ENCODE measurements around the gene ANKRD39. TPM values are rescaled to one million over a fixed set of nuclear protein-coding genes. Genes with fewer than 3 reads are reported as not detected.

Gene ANKRD39
- total RNA-seq, 1 donor from 2014 or later, result 5.7 TPM

GRCh38 chr2:96860065-96861029 is 2.5 kb upstream of the ANKRD39 start:
- no peak for DNase-seq (ENCODE audit: low spot score in 2 of 2)
- no peak for FAIRE-seq

GRCh38 chr2:96859681-96860064 is 1.9 kb upstream of the ANKRD39 start:
- DNase-seq (ENCODE audit: low spot score in 2 of 2), result no peak
- FAIRE-seq, result no peak

- DNase-seq (ENCODE audit: low spot score in 2 of 2), result no peak
- no peak for FAIRE-seq
Measured at GRCh38 chr2:96859099-96859649, 1.4 kb upstream of the ANKRD39 start.

GRCh38 chr2:96856776-96857666 is 795 bp downstream of the ANKRD39 start:
- FAIRE-seq (no peak), DNase-seq (ENCODE audit: low spot score in 2 of 2) (no peak)

- DNase-seq (ENCODE audit: low spot score in 2 of 2) (no peak), FAIRE-seq (no peak)
Measured at GRCh38 chr2:96853321-96853720, 4.5 kb downstream of the ANKRD39 start.

- no peak for FAIRE-seq
Measured at GRCh38 chr2:96852667-96853066, 5.1 kb downstream of the ANKRD39 start.

GRCh38 chr2:96848264-96848663 is 9.6 kb downstream of the ANKRD39 start:
- no peak for FAIRE-seq
- no peak for DNase-seq (ENCODE audit: low spot score in 2 of 2)

More at GRCh38 chr2:96852667-96853066, 5.1 kb downstream of the ANKRD39 start:
- DNase-seq (ENCODE audit: low spot score in 2 of 2), result no peak

- DNase-seq (ENCODE audit: low spot score in 2 of 2), result no peak
- FAIRE-seq, result no peak
Measured at GRCh38 chr2:96847586-96847985, 10.2 kb downstream of the ANKRD39 start.

GRCh38 chr2:96846825-96847224 is 11.0 kb downstream of the ANKRD39 start:
- DNase-seq (ENCODE audit: low spot score in 2 of 2) (no peak), FAIRE-seq (no peak)

- DNase-seq (ENCODE audit: low spot score in 2 of 2) (no peak), FAIRE-seq (no peak)
Measured at GRCh38 chr2:96844405-96844808, 13.4 kb downstream of the ANKRD39 start.

GRCh38 chr2:96843538-96844268 is 14.1 kb downstream of the ANKRD39 start, which contains the start of gene ANKRD23:
TSS of gene ANKRD23 (minus strand) at chr2:96844021. CDS start at chr2:96843992, 29 bp downstream.
- FAIRE-seq (no peak), DNase-seq (ENCODE audit: low spot score in 2 of 2) (no peak)

GRCh38 chr2:96842600-96842999 is 15.2 kb downstream of the ANKRD39 start:
- no peak for FAIRE-seq
- DNase-seq (ENCODE audit: low spot score in 2 of 2), result no peak

GRCh38 chr2:96841701-96842495 is 15.9 kb downstream of the ANKRD39 start:
- FAIRE-seq (no peak), DNase-seq (ENCODE audit: low spot score in 2 of 2) (no peak)

GRCh38 chr2:96839875-96840850 is 17.7 kb downstream of the ANKRD39 start:
- DNase-seq (ENCODE audit: low spot score in 2 of 2) (no peak), FAIRE-seq (no peak)

GRCh38 chr2:96839293-96839874 is 18.4 kb downstream of the ANKRD39 start:
- FAIRE-seq (no peak), DNase-seq (ENCODE audit: low spot score in 2 of 2) (no peak)

GRCh38 chr2:96838345-96839292 is 19.2 kb downstream of the ANKRD39 start:
- no peak for FAIRE-seq
- no peak for DNase-seq (ENCODE audit: low spot score in 2 of 2)

- FAIRE-seq (no peak), DNase-seq (ENCODE audit: low spot score in 2 of 2) (no peak)
Measured at GRCh38 chr2:96837575-96837974, 20.2 kb downstream of the ANKRD39 start.

Data from frontal cortex (tissue), 4 donors.